ENCODE results near the gene PDHA1. TPM values are rescaled to one million over a fixed set of nuclear protein-coding genes. Genes with fewer than 3 reads are reported as not detected.

The PDHA1 gene
- total and polyA plus RNA-seq, 2 of the 8 experiments (the other 6 are each of a cell fraction or from before 2014, with no cell fraction given), result 128 to 225 TPM

GRCh38 chrX:19375546-19375945 is 31.8 kb downstream of the PDHA1 start:
- Histone ChIP-seq H3K4me1 (replicated peaks in 1 of 4; ENCODE audit: control insufficient read depth in 3 of 4, insufficient read depth in 4 of 4, low read length in 3 of 4) (0 out of 7 replicates have a peak, but pooled peaks cover 0 to 4% (median 0%) of the 10 kb centered on the region in 4 experiments), H2AFZ (ENCODE audit: low read length) (no peak overlapping the region), H3K9ac (replicated peaks in 1 of 4; ENCODE audit: extremely low read depth in 1 of 4, low read depth in 3 of 4, low read length in 3 of 4) (no peak overlapping the region), H3K4me2 (ENCODE audit: insufficient read depth in 1 of 2, low read depth in 2 of 2, low read length in 2 of 2) (no peak overlapping the region), H4K8ac (ENCODE audit: extremely low read depth, insufficient read depth, low read length) (no peak overlapping the region), H2BK5ac (ENCODE audit: low read depth, low read length) (no peak overlapping the region), H3K23ac (ENCODE audit: insufficient read length) (no peak overlapping the region), H3K27ac (ENCODE audit: low read depth, low read length) (no peak overlapping the region), H3K56ac (replicated peaks; ENCODE audit: insufficient read length, low read depth, low read length) (no peak overlapping the region), H3K23me2 (ENCODE audit: low read depth, low read length) (peaks cover 9% of the 10 kb centered on the region; the same call in 1 of the 2 replicates), H2AK5ac (ENCODE audit: low read depth, low read length) (no peak overlapping the region), H3K27me3 (replicated peaks in 1 of 4; ENCODE audit: control insufficient read depth in 3 of 4, extremely low read depth in 1 of 4, insufficient read depth in 3 of 4, low read length in 3 of 4) (peaks cover 0 to 5% (median 3%) of the 10 kb centered on the region in 4 experiments; a peak in 3 of 7 replicates), H4K20me1 (replicated peaks in 1 of 2; ENCODE audit: control insufficient read depth in 1 of 2, insufficient read depth in 2 of 2, low read length in 2 of 2) (no peaks in the 10 kb centered on the region), H3K79me1 (ENCODE audit: low read depth, low read length) (no peaks in the 10 kb centered on the region), H4K5ac (ENCODE audit: insufficient read length, low read depth, low read length) (no peak overlapping the region), H2BK15ac (ENCODE audit: low read length) (no peak overlapping the region), H3K9me3 (ENCODE audit: insufficient read depth in 2 of 2, low read depth in 1 of 2, low read length in 1 of 2) (no peaks in the 10 kb centered on the region), H2BK120ac (replicated peaks; ENCODE audit: low read depth, low read length) (no peak overlapping the region), H3K36me3 (ENCODE audit: control insufficient read depth in 2 of 4, insufficient read depth in 4 of 4, low read length in 3 of 4) (no peaks in the 10 kb centered on the region), H3K18ac (ENCODE audit: extremely low read depth, low read length) (no peak overlapping the region), H2BK12ac (ENCODE audit: low read depth, low read length) (no peak overlapping the region), H3K79me2 (ENCODE audit: control insufficient read depth in 1 of 2, insufficient read depth in 2 of 2, low read length in 2 of 2) (no peaks in the 10 kb centered on the region), H3K14ac (ENCODE audit: insufficient read length) (no peak overlapping the region), H4K91ac (replicated peaks; ENCODE audit: insufficient read length, low read length) (no peak overlapping the region), H2BK20ac (ENCODE audit: low read length) (no peak overlapping the region), H3K4me3 (ENCODE audit: extremely low read depth in 1 of 4, insufficient read depth in 2 of 4, low read depth in 3 of 4, low read length in 4 of 4) (no peak overlapping the region), H3K4ac (replicated peaks; ENCODE audit: insufficient read length, low read depth, low read length) (no peak overlapping the region)
- DNase-seq (ENCODE audit: low read depth in 1 of 2, low spot score in 2 of 2), result no peak
- POLR2A ChIA-PET (ENCODE audit: partially characterized antibody), result no interaction called here
- WGBS, 2 experiments (ENCODE audit: extremely low coverage in 1 of 2, insufficient coverage in 1 of 2, insufficient read length in 1 of 2, insufficient replicate concordance in 2 of 2, low coverage in 1 of 2, low lambda C conversion rate in 2 of 2, missing lambda C conversion rate in 1 of 2), result 60% methylated on average over 1 of the region's 8 CpGs; no CpG with 5 or more reads in 1 of the 2 experiments
- FAIRE-seq, result no peak
- CTCF ChIA-PET (ENCODE audit: partially characterized antibody), result interaction anchor here (0.6 kb wide), 1 partner anchor 160 kb away, joined by 3 read pairs; no protein-coding TSS in a partner anchor

Measured in H1 (cell line).